ENCODE data around the gene TUBA3E. TPM values are rescaled to one million over a fixed set of nuclear protein-coding genes. Genes with fewer than 3 reads are reported as not detected.
"Not testable (repeated sequence)": the region's sequence is repeated elsewhere in the genome, so short reads cannot be mapped to it uniquely, and the experiment has no call there.

The TUBA3E gene
- total and polyA plus RNA-seq, 2 of the 8 experiments (the other 6 are each of a cell fraction or from before 2014, with no cell fraction given), result not detected

DNA sequence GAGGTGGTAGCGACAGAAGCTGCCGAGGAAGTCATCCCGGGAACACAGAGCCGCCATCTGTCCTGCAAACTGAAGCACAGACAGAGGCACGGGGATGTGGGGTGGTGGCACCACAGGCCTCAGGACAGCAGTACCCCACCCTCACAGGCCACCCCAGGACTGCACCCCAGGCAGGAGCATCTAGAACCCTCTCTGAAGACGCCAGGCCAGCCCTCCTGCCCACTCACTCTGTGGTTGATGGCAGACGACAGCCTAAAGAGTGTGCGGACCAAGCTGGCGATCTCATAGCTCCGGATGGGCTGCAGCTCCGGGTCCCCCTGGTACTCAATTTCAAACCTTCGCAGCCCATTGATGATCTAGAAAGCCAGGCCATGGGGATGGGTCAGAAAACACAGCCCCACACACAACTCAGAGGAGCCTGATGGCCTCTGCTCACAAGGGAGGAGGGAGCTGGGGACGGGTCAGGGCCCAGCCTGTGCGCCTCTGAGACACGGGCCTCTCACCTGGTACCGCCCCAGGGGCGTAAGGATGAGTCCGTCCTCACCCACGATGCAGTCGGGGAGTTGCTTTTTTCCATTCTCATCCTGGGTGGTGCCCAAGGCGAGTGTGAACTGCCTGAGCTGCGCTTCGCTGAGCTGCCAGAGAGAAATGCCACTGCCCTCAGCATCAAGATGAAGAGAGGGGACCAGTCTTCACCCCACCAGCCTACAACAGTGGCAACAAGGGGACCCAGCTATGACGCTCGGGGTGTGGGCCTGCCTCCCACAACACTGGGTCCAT lies 45.2 kb downstream of the TUBA3E start (continued):
- TF ChIP-seq CTBP2 (IDR thresholded peaks at IDR 0.05; ENCODE audit: borderline replicate concordance, insufficient read depth, insufficient read length, low read length), result no peak
- TF ChIP-seq, protein P1, sequence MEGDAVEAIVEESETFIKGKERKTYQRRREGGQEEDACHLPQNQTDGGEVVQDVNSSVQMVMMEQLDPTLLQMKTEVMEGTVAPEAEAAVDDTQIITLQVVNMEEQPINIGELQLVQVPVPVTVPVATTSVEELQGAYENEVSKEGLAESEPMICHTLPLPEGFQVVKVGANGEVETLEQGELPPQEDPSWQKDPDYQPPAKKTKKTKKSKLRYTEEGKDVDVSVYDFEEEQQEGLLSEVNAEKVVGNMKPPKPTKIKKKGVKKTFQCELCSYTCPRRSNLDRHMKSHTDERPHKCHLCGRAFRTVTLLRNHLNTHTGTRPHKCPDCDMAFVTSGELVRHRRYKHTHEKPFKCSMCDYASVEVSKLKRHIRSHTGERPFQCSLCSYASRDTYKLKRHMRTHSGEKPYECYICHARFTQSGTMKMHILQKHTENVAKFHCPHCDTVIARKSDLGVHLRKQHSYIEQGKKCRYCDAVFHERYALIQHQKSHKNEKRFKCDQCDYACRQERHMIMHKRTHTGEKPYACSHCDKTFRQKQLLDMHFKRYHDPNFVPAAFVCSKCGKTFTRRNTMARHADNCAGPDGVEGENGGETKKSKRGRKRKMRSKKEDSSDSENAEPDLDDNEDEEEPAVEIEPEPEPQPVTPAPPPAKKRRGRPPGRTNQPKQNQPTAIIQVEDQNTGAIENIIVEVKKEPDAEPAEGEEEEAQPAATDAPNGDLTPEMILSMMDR (IDR thresholded peaks at IDR 0.05; ENCODE audit: control extremely low read depth in 1 of 3, insufficient read depth in 1 of 3, low read depth in 1 of 3, low read length in 3 of 3), result no peak
- no peak for TF ChIP-seq HDAC2 (IDR thresholded peaks at IDR 0.05; ENCODE audit: borderline replicate concordance in 1 of 2, low read depth in 2 of 2, low read length in 2 of 2)
- TF ChIP-seq, protein P2, sequence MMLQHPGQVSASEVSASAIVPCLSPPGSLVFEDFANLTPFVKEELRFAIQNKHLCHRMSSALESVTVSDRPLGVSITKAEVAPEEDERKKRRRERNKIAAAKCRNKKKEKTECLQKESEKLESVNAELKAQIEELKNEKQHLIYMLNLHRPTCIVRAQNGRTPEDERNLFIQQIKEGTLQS (IDR thresholded peaks at IDR 0.05; ENCODE audit: insufficient read depth, low read depth, low read length), result no peak
- TF ChIP-seq GTF2F1 (IDR thresholded peaks at IDR 0.05; ENCODE audit: borderline replicate concordance, low read depth, low read length), result no peak

DNA sequence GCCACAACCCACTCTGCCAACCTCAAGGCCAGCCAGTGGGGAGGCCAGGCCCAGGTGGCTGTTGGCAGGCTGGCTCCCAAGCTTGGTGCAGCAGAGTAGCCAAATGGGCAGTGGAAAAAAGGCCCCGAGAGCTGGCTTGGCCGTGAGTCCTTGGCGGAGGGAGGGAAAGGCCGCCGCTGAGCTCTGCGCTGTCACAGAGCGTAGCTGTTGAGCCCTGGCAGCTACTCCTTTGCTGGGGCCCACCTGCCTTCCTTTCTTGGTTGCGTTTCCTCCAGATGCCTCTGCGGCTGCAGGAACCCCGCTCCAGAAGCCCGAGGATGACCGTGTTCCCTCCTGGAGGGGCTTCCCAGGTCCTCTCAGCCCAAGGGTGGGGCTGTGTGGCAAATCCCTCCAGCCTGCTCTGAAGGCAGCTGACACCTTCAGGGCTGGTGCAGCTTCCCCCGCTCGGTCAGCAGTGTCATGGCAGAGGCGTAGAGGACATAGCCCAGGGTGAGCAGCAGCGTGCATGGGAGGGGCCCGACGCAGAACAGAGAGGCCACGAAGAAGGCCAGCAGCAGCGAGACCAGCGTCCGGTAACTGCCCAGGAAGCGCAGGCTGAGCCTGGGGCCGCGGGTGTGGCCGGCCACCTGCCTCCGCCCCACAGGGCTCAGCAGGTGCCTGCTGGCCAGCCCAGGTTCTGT lies 46.0 kb downstream of the TUBA3E start:
- WGBS, 2 experiments (ENCODE audit: extremely low coverage in 1 of 2, insufficient coverage in 1 of 2, insufficient read length in 1 of 2, insufficient replicate concordance in 2 of 2, low coverage in 1 of 2, low lambda C conversion rate in 2 of 2, missing lambda C conversion rate in 1 of 2), result 94% methylated on average over 3 of the region's 27 CpGs; no CpG with 5 or more reads in 1 of the 2 experiments
- CTCF ChIA-PET (ENCODE audit: partially characterized antibody); H3K79me1 ChIP-seq (ENCODE audit: low read depth, low read length): not testable (repeated sequence)

More for the DNA sequence above, 46.0 kb downstream of the TUBA3E start:
- H2BK120ac ChIP-seq (replicated peaks; ENCODE audit: low read depth, low read length); H3K23me2 ChIP-seq (ENCODE audit: low read depth, low read length); H2BK12ac ChIP-seq (ENCODE audit: low read depth, low read length); H4K20me1 ChIP-seq (replicated peaks in 1 of 2; ENCODE audit: control insufficient read depth in 1 of 2, insufficient read depth in 2 of 2, low read length in 2 of 2); H3K4me2 ChIP-seq (ENCODE audit: insufficient read depth in 1 of 2, low read depth in 2 of 2, low read length in 2 of 2); H2AFZ ChIP-seq (ENCODE audit: low read length); POLR2A ChIA-PET (ENCODE audit: partially characterized antibody); H2BK15ac ChIP-seq (ENCODE audit: low read length); H2AK5ac ChIP-seq (ENCODE audit: low read depth, low read length); H3K18ac ChIP-seq (ENCODE audit: extremely low read depth, low read length); H4K8ac ChIP-seq (ENCODE audit: extremely low read depth, insufficient read depth, low read length); H3K4ac ChIP-seq (replicated peaks; ENCODE audit: insufficient read length, low read depth, low read length); H3K14ac ChIP-seq (ENCODE audit: insufficient read length); H3K4me3 ChIP-seq (ENCODE audit: extremely low read depth in 1 of 4, insufficient read depth in 2 of 4, low read depth in 3 of 4, low read length in 4 of 4); DNase-seq (ENCODE audit: low read depth in 1 of 2, low spot score in 2 of 2); H3K56ac ChIP-seq (replicated peaks; ENCODE audit: insufficient read length, low read depth, low read length); H2BK5ac ChIP-seq (ENCODE audit: low read depth, low read length); H3K23ac ChIP-seq (ENCODE audit: insufficient read length); H2BK20ac ChIP-seq (ENCODE audit: low read length); H4K91ac ChIP-seq (replicated peaks; ENCODE audit: insufficient read length, low read length); H3K27me3 ChIP-seq (replicated peaks in 1 of 4; ENCODE audit: control insufficient read depth in 3 of 4, extremely low read depth in 1 of 4, insufficient read depth in 3 of 4, low read length in 3 of 4); H3K9ac ChIP-seq (replicated peaks in 1 of 4; ENCODE audit: extremely low read depth in 1 of 4, low read depth in 3 of 4, low read length in 3 of 4); H3K79me2 ChIP-seq (ENCODE audit: control insufficient read depth in 1 of 2, insufficient read depth in 2 of 2, low read length in 2 of 2); FAIRE-seq; H4K5ac ChIP-seq (ENCODE audit: insufficient read length, low read depth, low read length); H3K4me1 ChIP-seq (replicated peaks in 1 of 4; ENCODE audit: control insufficient read depth in 3 of 4, insufficient read depth in 4 of 4, low read length in 3 of 4); H3K9me3 ChIP-seq (ENCODE audit: insufficient read depth in 2 of 2, low read depth in 1 of 2, low read length in 1 of 2); H3K27ac ChIP-seq (ENCODE audit: low read depth, low read length): not testable (repeated sequence)
- peaks cover 3 to 32% (median 14%) of the 10 kb centered on the region in 4 experiments; a peak in 5 of 8 replicates for H3K36me3 ChIP-seq (ENCODE audit: control insufficient read depth in 2 of 4, insufficient read depth in 4 of 4, low read length in 3 of 4)

Measured in H1 (cell line).